Adipocyte (in vitro differentiated cells): ENCODE data around the gene MET.

Source experiments
- DNase-seq: peaks from one replicate; pipeline ENCODE4 v3.0.0-alpha.2; 2015; ENCODE audit warnings: low read depth
- H3K27me3 ChIP-seq: replicated peaks from 2 replicates; pipeline ENCODE4 v1.7.0; 2013; ENCODE audit warnings: mild to moderate bottlenecking, low read length, moderate library complexity; ENCODE audit not compliant: control insufficient read depth, insufficient read depth
- H3K36me3 ChIP-seq: 2 replicates; pipeline ENCODE4 v1.7.0; 2013; ENCODE audit warnings: low read length, mild to moderate bottlenecking, moderate library complexity; ENCODE audit not compliant: control insufficient read depth, insufficient read depth, severe bottlenecking
- H3K4me1 ChIP-seq: 2 replicates; pipeline ENCODE4 v1.7.0; 2013; ENCODE audit warnings: mild to moderate bottlenecking, low read length, moderate library complexity; ENCODE audit not compliant: control insufficient read depth, insufficient read depth
- H3K4me3 ChIP-seq: 2 replicates; pipeline ENCODE4 v1.7.0; 2013; ENCODE audit warnings: mild to moderate bottlenecking, low read length, moderate library complexity
- H3K9ac ChIP-seq: 2 replicates; pipeline ENCODE4 v1.7.0; 2013; ENCODE audit warnings: mild to moderate bottlenecking, low read length, moderate library complexity
- H3K9me3 ChIP-seq: 2 replicates; pipeline ENCODE4 v1.7.0; 2013; ENCODE audit warnings: mild to moderate bottlenecking, low read length, moderate library complexity; ENCODE audit not compliant: control insufficient read depth

The MET gene

DNA sequence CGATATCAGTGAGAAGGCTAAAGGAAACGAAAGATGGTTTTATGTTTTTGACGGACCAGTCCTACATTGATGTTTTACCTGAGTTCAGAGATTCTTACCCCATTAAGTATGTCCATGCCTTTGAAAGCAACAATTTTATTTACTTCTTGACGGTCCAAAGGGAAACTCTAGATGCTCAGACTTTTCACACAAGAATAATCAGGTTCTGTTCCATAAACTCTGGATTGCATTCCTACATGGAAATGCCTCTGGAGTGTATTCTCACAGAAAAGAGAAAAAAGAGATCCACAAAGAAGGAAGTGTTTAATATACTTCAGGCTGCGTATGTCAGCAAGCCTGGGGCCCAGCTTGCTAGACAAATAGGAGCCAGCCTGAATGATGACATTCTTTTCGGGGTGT is 27.7 kb downstream of the MET start:
- DNase-seq = no peak
- Histone ChIP-seq H3K36me3 (no peaks in the 10 kb centered on the region), H3K4me1 (no peaks in the 10 kb centered on the region), H3K9me3 (no peaks in the 10 kb centered on the region), H3K4me3 (no peak overlapping the region), H3K9ac (no peak overlapping the region), H3K27me3 (no peaks in the 10 kb centered on the region)

DNA sequence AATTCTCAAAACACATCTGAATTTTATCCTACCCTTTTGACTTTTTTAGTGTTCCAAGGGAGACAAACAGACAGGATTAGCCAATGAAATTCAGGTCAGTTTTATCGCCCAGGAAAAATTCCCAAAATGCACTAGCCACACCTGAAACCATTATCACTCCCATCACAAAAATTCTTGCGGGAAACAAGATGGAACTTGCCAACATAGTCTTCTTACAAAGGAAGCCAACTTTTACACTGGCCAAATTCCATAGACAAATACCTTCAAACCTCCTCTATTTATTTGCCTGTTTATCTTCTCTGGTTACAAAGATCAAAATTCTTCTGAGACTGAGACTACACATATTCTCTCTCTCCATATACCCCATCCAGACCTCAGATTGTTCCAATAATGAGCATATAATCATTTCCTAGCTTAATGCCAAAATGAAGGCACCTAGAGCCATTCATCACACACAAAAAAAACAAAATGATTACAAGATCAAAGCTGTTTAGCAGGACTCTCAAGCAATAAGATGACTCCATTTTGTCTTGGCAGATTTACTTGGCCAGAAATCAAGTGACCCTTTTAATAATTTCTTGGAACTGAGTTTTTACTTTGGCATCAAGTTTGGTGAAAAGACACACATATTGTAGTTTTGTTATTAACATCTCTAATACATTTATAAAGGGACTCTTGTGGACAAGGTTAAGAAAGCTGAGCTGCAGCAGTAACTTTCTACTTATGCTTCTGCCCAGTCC is 30.2 kb downstream of the MET start:
- Histone ChIP-seq H3K9ac (no peak overlapping the region), H3K36me3 (no peaks in the 10 kb centered on the region), H3K4me3 (no peak overlapping the region), H3K9me3 (no peaks in the 10 kb centered on the region), H3K4me1 (peaks cover 16% of the 10 kb centered on the region), H3K27me3 (no peaks in the 10 kb centered on the region)
- DNase-seq = no peak

DNA sequence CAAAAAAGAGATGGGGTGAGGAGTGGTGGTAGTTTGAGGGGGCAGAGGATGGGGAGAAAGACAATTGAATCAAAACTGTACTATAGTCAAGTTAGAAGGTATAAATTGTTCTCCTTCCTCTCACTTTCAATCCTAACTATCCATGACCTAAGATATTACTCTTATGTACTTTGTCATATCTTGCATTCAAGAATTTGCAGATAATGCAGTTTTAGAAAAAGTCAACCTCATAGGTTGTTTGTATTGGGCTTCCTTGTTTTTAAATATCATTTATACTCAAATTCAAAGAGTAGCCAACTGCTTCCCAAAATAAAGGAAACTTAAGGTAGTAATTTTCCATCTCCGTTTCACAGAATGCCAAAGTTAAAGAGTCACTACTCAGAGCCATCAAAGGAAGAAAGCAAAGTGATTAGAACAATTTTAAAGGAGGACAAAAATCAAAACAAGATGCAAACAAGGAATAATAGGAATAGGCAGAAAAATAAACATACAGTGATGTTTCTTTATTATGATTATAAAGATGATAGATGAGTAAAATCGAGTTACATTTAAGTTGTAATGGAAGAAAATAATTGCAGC is 32.7 kb downstream of the MET start:
- peaks cover 19% of the 10 kb centered on the region for H3K4me1 ChIP-seq
- H3K9ac ChIP-seq = no peak overlapping the region
- no peak for DNase-seq
- H3K27me3 ChIP-seq = no peaks in the 10 kb centered on the region
- H3K9me3 ChIP-seq = no peaks in the 10 kb centered on the region
- no peak overlapping the region for H3K4me3 ChIP-seq
- H3K36me3 ChIP-seq = no peaks in the 10 kb centered on the region

DNA sequence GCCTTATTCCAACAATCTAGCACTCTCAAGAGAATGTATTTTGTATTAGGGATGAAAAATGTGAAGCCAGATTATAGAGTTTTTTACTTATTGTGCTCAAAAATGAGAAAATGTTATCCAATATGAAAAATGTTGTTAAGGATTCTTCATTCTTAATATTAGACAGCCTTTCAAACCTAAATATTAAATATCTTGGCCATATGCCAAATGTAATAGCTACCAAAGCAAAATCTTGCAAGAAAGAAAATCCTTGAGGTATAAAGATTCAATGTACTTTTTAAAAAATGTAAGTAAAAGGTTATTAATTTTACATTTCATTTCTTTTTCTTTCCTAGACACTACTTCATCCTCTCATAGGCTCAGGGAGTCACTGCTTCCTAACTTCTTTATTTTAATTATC is 33.4 kb downstream of the MET start:
- no peaks in the 10 kb centered on the region for H3K9me3 ChIP-seq
- no peaks in the 10 kb centered on the region for H3K27me3 ChIP-seq
- no peak for DNase-seq

DNA sequence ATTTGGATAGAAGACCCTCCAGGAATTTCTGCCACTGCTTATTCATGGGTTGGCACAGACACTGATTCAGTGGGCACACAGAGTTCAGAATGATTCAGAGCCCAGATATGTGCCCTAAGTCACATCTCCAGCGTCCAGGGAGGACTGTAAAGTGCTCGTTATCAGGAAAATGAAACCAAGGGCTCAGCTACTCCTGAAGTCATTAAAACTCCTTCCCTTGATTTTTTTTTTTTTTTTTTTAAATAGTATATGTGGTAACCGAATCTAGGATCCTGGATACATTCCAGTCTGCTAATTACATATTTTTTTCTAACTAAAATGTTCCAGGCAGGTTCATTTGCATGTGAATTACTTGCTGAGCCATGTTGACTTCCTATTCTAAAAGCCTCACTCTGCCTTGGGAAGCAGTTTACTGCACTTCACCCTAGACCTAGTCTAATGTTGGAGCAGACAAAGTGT is 34.7 kb downstream of the MET start:
- H3K9ac ChIP-seq = peak overlapping the region; percentile 57
- no peaks in the 10 kb centered on the region for H3K27me3 ChIP-seq
- H3K36me3 ChIP-seq = no peaks in the 10 kb centered on the region
- peaks cover 19% of the 10 kb centered on the region for H3K4me1 ChIP-seq
- no peaks in the 10 kb centered on the region for H3K9me3 ChIP-seq
- DNase-seq = peak; percentile 83
- peak overlapping the region; percentile 48 for H3K4me3 ChIP-seq

More for the DNA sequence above, 33.4 kb downstream of the MET start:
- no peak overlapping the region for H3K9ac ChIP-seq
- H3K36me3 ChIP-seq = no peaks in the 10 kb centered on the region
- H3K4me3 ChIP-seq = no peak overlapping the region
- peaks cover 19% of the 10 kb centered on the region for H3K4me1 ChIP-seq

DNA sequence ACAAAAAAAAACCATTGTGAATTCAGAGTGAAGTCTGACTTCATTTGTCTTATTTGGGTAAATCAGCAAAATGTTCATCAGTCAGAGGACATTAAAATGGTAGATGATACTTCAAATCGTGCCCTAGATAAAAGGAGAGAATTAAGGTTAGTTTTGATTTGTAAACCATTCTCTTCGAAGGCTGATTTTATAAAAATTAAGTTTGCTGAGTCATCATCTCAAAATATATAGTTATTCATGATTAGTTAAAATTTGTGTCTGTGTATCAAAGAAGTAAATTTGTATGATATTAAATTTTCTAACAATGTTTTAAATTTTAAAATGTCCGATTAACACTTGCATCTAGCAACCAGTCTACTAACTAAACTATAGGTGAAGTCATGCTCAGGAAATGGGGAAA is 35.3 kb downstream of the MET start:
- Histone ChIP-seq H3K27me3 (no peaks in the 10 kb centered on the region), H3K4me3 (peak overlapping the region; percentile 48), H3K36me3 (no peaks in the 10 kb centered on the region), H3K9me3 (no peaks in the 10 kb centered on the region), H3K9ac (peak overlapping the region; percentile 57), H3K4me1 (peaks cover 19% of the 10 kb centered on the region)
- DNase-seq = no peak

DNA sequence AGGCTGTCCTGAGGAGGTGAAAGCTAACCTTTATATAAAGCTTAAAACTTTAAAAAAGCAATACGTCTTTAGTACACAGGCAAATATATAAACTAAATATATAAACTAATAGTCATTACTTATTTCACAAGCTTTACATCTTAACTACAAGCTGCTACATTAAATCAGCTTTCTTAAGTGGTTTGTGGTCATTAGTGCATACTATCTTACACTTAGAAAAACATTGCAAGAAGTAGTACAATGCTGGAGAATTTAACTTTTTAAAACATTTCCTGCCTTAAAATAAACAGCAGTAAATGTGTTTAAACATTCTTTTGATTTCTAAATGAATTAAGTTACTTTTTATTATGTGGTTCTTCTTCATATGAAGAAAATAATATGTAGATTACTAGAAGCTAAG is 36.3 kb downstream of the MET start:
- Histone ChIP-seq H3K36me3 (no peaks in the 10 kb centered on the region), H3K9me3 (no peaks in the 10 kb centered on the region), H3K4me3 (no peak overlapping the region), H3K27me3 (no peaks in the 10 kb centered on the region), H3K4me1 (peaks cover 19% of the 10 kb centered on the region), H3K9ac (no peak overlapping the region)
- no peak for DNase-seq

DNA sequence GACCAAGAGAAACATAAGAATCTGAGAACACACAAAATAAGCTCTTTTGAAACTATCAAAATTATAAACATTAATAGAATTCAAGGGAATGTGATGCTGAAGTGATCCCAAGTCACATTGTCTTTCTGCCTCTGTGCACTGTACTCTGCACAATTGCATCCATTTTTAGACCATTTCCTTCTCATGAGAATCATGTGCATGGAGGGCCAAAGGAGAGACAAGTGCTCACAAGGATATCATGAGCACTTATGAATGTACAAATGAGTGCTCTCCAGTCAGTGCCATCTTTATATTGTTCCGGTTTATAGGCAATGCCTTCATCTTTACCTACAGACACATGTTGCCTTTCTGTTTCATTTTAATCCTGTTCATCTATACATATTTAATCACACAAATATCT is 36.9 kb downstream of the MET start:
- Histone ChIP-seq H3K9ac (no peak overlapping the region), H3K9me3 (no peaks in the 10 kb centered on the region), H3K36me3 (no peaks in the 10 kb centered on the region), H3K27me3 (no peaks in the 10 kb centered on the region), H3K4me3 (no peak overlapping the region), H3K4me1 (peaks cover 19% of the 10 kb centered on the region)
- no peak for DNase-seq

DNA sequence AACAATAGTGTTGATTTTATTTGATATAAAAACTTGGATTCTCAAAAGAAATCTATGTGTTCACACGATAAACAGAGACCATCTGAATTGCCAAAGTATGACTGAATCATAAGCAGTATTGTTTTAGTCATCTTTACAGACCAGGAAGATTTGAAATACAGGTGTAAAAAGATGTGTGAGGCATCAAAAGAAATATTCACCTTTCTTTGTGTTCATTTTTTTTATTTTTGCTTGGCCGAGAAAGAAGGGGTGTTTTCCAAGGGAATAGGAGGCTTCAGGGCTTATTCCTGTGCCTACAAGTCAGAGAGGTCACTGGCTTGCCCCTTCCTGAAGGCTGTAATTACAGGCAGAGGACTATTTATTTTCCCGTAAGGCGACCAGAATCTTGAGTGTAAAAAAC is 37.3 kb downstream of the MET start:
- DNase-seq = no peak
- Histone ChIP-seq H3K4me3 (no peak overlapping the region), H3K36me3 (no peaks in the 10 kb centered on the region), H3K4me1 (peaks cover 21% of the 10 kb centered on the region), H3K9ac (no peak overlapping the region), H3K27me3 (no peaks in the 10 kb centered on the region), H3K9me3 (no peaks in the 10 kb centered on the region)

DNA sequence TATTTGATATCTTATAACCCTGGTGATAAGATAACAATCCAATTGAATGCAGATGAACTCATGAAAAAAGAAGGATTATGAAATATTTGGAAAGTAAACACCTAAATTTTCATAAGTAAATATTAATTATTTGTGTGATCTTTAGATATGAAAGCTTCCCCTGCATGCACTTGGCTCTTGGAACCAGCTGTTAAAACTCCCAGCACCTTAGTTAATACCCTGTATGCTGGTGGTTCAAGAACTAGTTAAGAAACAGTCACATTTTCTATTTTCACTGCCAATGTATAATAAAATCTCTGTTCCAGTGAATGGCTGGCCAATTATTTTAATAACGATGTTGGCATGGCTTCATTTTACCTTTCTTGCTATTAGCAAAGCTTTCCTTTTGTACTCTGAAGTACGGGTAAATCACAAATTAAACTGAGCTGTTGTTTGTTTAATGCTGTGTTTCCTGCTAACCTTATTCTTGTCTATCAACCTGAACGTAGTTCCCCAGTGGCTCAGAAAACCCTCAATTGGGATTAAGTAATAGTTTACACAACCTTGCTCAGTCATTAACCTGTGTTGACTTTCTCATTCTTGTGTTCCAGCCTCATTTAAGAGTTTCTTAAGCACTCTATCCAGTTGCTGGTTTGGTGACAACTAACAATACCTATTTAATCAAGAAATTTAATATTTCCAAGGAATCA is 38.9 kb downstream of the MET start:
- Histone ChIP-seq H3K9me3 (no peaks in the 10 kb centered on the region), H3K9ac (no peak overlapping the region), H3K4me3 (no peak overlapping the region), H3K36me3 (no peaks in the 10 kb centered on the region), H3K4me1 (peaks cover 19% of the 10 kb centered on the region), H3K27me3 (no peaks in the 10 kb centered on the region)
- no peak for DNase-seq

DNA sequence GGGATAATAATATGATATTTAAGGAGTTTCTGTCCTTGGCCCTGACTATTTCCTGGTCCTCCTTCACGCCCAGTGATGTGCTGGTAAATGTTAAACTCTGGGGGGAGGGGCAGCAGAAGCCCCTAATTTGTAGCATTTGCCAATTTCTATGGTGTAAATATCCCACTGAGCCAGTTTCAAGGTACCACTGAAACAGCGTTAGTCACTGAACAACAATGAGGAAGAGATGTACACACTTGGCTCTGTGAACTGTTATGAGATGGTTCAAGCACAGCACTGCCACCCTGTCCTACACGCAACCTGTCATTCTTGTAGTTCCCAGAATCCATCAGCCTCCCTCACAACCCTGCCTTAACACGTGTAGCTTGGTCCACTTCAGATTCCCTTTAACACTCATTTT is 39.8 kb downstream of the MET start:
- Histone ChIP-seq H3K27me3 (no peaks in the 10 kb centered on the region), H3K9ac (no peak overlapping the region), H3K4me3 (no peak overlapping the region), H3K36me3 (no peaks in the 10 kb centered on the region), H3K4me1 (peaks cover 13% of the 10 kb centered on the region), H3K9me3 (no peaks in the 10 kb centered on the region)
- DNase-seq = no peak
